Fibroblast of mammary gland (primary cell): ENCODE data around the gene ENPP7.

Source experiments
- DNase-seq: peaks from one replicate; pipeline ENCODE4 v3.0.0-alpha.2; 2010; ENCODE audit warnings: low read depth
- H3K4me3 ChIP-seq: 2 replicates; pipeline ENCODE4 v1.5.1; 2011; ENCODE audit warnings: low read depth, mild to moderate bottlenecking, low read length, moderate library complexity; ENCODE audit not compliant: control insufficient read depth
- TF ChIP-seq, protein P1 (sequence below): conservative IDR thresholded peaks from 2 replicates; pipeline ENCODE4 v1.5.1; 2011; ENCODE audit warnings: low read depth, low read length, inconsistent platforms; ENCODE audit not compliant: control insufficient read depth, insufficient read depth

The ENPP7 gene

GRCh38 chr17:79742951-79743476, 12.3 kb downstream of the ENPP7 start:
- DNase-seq, result no peak
- no peak overlapping the region for H3K4me3 ChIP-seq
- TF ChIP-seq, protein P1, sequence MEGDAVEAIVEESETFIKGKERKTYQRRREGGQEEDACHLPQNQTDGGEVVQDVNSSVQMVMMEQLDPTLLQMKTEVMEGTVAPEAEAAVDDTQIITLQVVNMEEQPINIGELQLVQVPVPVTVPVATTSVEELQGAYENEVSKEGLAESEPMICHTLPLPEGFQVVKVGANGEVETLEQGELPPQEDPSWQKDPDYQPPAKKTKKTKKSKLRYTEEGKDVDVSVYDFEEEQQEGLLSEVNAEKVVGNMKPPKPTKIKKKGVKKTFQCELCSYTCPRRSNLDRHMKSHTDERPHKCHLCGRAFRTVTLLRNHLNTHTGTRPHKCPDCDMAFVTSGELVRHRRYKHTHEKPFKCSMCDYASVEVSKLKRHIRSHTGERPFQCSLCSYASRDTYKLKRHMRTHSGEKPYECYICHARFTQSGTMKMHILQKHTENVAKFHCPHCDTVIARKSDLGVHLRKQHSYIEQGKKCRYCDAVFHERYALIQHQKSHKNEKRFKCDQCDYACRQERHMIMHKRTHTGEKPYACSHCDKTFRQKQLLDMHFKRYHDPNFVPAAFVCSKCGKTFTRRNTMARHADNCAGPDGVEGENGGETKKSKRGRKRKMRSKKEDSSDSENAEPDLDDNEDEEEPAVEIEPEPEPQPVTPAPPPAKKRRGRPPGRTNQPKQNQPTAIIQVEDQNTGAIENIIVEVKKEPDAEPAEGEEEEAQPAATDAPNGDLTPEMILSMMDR, result no peak

DNA sequence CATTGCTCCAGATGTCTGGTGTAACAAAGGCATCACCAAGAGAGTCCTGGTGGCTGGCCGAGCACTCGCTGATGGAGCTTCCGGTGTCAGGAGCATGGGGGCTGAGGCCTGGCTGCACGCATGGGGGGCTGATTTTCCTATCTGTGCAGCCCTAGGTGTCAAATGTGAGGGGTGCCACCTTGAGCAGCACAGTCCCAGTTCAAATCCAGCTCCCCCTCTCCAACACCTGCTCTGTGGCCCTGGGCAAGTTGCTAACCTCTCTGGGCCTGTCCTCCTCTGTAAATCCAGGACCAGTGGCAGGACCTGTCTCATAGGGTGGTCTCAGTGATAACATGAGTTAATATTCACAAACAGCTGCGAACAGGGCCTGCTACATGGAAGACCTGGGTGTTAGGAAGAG, 12.9 kb downstream of the ENPP7 start:
- no peak overlapping the region for H3K4me3 ChIP-seq
- TF ChIP-seq, protein P1, result no peak
- no peak for DNase-seq

DNA sequence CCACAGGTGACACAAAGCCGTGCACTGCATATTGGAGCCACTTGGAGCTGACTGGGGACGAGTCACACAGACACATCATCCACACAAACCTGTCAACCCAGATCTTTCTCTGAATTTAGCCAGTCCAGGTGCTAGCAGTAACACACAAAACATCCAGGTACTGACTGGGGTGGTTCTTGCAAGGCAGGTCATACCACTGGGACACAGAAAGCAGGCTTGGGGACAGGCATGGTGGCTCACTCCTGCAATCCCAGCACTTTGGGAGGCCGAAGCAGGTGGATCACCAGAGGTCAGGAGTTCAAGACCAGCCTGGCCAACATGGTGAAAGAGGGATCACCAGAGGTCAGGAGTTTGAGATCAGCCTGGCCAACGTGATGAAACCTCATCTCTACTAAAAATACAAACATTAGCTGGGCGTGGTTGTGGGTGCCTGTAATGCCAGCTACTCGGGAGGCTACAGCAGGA, 14.9 kb downstream of the ENPP7 start:
- no peak overlapping the region for H3K4me3 ChIP-seq
- no peak for DNase-seq
- TF ChIP-seq, protein P1, result no peak

DNA sequence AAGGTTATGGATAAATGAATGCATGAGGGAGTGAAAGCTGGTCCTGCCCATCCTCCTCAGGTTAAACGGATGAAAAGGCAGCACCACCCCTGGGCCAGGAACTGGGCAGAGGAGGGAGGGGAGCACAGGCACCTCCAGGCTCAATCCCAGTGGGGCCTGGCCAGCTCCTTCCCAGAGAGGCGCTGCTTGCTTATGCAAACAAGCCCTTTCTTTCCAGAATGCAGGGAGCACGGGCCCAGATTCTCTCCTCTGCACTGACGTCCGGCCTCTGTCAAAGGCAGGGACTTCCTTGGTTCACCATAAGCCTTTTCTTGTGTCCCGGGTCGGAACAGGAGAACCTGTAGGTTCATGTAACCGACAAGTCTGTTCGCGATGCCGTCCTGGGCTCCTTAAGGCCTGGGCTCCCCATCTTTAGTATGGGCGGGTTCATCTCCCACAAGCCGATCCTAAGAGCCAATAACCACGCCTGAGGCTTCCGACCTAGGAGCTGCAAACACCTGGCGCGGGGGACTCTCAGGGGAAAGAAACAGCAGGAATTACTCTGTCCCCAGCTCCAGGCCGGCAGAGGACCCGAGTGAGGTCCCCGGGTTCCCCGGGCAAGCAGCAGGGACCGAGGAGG, 16.3 kb downstream of the ENPP7 start:
- no peak for DNase-seq
- TF ChIP-seq, protein P1, result no peak
- H3K4me3 ChIP-seq, result no peak overlapping the region

GRCh38 chr17:79747508-79748294, 17.0 kb downstream of the ENPP7 start:
- H3K4me3 ChIP-seq, result no peak overlapping the region
- no peak for DNase-seq
- TF ChIP-seq, protein P1, result no peak

DNA sequence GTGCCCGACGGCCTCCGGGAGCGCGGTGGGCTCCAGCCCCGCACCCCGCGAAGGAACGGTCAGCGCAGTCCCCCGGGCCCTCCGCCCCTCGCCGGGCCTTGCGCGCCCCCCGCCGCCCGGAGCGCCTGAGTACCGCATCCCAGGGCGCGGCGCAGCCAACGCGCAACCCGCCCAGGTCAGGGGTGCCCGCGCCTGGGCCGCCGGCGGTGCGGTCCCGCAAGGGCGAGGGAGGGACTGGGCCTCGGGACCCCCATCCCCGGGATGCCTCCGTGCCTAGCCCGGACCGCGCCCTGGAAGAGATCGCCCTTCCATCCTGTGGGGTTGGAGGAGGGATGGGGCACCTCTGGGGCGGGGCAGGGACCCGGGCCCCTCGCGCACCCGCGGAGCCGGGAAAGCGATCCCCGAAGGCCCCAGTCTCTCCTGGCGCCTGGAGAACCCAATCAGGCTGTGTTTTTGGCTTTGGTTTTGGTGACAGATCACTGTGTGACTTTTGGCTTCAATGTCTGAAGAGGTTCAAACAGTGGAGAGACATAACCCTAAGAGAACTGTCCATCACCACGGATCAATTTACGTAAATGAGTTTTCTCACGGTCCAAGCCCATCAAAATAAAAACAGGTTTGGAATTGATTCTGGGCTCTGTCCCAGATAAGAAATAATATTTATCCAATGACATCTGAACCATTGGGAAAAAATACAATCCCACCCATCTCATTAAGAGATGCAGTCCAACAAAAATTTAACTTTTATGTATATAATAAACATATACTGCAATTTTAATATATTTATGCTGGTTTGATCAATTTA, 17.8 kb downstream of the ENPP7 start:
- TF ChIP-seq, protein P1, result no peak
- no peak overlapping the region for H3K4me3 ChIP-seq
- no peak for DNase-seq
